Stomach smooth muscle (tissue), 2 donors: ENCODE measurements around the gene ARHGEF25.

Experiments used
- H3K27ac ChIP-seq: one replicate; pipeline ENCODE4 v1.7.0; 2013; ENCODE audit warnings: mild to moderate bottlenecking, low read length, inconsistent platforms
- H3K27me3 ChIP-seq, 2 donors: one replicate each; pipeline ENCODE4 v1.7.0; 2013; ENCODE audit warnings: low read length in 2 of 2; ENCODE audit not compliant: insufficient read depth in 2 of 2, control insufficient read depth in 1 of 2
- H3K36me3 ChIP-seq, 2 donors: one replicate each; pipeline ENCODE4 v1.7.0; 2013; ENCODE audit warnings: low read length in 2 of 2; ENCODE audit not compliant: control insufficient read depth in 2 of 2, insufficient read depth in 2 of 2
- H3K4me1 ChIP-seq: one replicate; pipeline ENCODE4 v1.7.0; 2013; ENCODE audit warnings: low read length; ENCODE audit not compliant: control insufficient read depth, insufficient read depth
- H3K4me3 ChIP-seq, 2 donors: one replicate each; pipeline ENCODE4 v1.7.0; 2013; ENCODE audit warnings: low read length in 2 of 2
- H3K9ac ChIP-seq, 2 donors: one replicate each; pipeline ENCODE4 v1.7.0; 2013; ENCODE audit warnings: low read length in 2 of 2, mild to moderate bottlenecking in 1 of 2
- H3K9me3 ChIP-seq, 2 donors: one replicate each; pipeline ENCODE4 v1.7.0; 2013; ENCODE audit warnings: low read length in 2 of 2; ENCODE audit not compliant: control insufficient read depth in 2 of 2
- donor health status: healthy.
- donor health status: Pancreatic carcinoma.

Gene ARHGEF25

DNA sequence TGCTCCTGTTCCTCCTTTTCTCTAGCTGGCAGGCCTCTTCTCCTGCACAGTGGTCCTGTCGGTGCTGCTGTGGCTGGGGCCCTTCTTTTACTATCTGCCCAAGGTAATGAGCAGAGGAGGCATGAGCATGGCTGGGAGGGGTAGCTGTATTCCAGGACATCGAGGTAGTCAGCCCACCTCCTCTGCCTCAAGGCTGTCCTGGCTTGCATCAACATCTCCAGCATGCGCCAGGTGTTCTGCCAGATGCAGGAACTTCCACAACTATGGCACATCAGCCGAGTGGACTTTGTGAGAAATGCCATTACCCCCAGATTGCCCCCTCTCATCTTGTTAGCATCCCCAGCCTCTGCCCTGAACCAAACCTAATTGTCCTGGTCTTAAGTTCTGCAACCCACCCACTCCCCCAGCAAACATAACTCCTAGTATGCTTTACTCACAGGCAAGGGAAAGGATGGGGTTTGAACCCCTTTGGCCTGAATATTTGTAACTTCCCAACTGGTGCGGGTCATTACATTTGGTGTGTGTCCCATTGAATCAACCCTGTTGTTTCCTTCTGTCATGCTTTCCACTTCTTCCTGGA is 12.7 kb downstream of the ARHGEF25 start:
- no peaks in the 10 kb centered on the region for H3K9me3 ChIP-seq
- no peak overlapping the region for H3K4me3 ChIP-seq
- H3K9ac ChIP-seq, result no peak overlapping the region
- peaks cover 13% of the 10 kb centered on the region for H3K4me1 ChIP-seq
- no peak overlapping the region for H3K27ac ChIP-seq
- peaks cover 22% of the 10 kb centered on the region in 2 donors for H3K27me3 ChIP-seq
- peaks cover 6 to 8% of the 10 kb centered on the region in 2 donors for H3K36me3 ChIP-seq

DNA sequence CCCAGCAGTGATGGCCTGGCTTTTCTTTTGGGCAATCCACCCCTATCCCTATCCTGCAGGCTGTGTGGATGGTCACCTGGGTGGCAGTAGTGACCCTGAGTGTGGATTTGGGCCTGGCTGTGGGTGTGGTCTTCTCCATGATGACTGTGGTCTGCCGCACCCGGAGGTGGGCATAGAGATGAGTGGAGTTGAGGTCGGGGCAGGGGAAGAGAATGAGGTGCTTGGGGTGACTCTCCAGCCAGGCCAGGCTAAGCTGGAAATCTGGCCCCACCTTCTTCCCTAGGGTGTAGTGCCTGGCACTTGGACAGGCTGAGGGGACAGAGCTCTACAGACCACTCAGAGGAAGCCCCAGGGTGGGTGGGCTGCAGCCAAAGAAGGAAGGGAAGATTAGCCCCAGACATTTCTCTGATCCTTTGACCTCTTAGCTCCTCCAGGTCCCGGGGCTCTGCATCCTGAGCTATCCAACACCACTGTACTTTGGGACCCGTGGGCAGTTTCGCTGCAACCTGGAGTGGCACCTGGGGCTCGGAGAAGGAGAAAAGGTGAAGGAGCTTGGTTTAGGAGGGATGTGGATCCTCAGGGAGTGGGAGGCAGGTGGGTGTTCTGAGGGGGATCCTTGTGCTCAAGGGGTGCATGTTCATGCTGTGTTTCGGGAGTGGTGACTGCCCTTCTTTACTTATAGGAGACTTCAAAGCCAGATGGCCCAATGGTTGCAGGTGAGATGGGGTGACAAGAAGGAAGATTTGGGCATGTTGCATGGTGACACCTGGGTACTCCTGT is 13.4 kb downstream of the ARHGEF25 start:
- H3K27ac ChIP-seq, result no peak overlapping the region
- H3K9ac ChIP-seq, result no peak overlapping the region
- H3K4me3 ChIP-seq, result no peak overlapping the region
- peaks cover 13% of the 10 kb centered on the region for H3K4me1 ChIP-seq
- no peaks in the 10 kb centered on the region for H3K9me3 ChIP-seq
- peaks cover 22 to 25% of the 10 kb centered on the region in 2 donors for H3K27me3 ChIP-seq
- H3K36me3 ChIP-seq, result peaks cover 6 to 8% of the 10 kb centered on the region in 2 donors

DNA sequence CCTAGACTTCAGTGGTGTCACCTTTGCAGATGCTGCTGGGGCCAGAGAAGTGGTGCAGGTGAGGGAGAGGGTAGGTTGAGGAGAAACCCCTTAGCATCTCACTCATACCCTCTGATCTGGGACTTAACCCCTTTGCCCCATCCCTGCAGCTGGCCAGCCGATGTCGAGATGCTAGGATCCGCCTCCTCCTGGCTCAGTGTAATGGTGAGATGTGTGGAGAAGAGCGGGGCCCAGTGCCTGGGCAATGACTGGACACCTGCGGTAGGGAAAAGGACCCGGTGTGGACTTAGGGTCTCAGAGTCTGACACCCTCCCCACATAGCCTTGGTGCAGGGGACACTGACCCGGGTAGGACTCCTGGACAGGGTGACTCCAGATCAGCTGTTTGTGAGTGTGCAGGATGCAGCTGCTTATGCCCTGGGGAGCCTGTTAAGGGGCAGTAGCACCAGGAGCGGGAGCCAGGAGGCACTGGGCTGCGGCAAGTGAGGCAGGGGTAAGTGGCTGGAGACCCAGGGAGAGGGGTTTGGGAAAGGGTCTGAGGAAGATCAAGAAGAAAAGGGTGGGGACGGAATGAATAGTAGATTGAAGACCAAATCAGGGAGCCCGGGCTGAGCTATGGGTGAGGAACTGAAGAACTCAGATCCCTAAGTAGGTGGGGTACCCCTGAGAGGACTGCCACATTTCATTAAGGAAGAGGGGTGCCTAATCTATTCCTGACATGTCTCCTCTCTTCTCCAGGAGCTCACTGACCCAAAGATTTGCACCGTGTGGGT is 14.2 kb downstream of the ARHGEF25 start:
- Histone ChIP-seq H3K36me3 (peaks cover 6 to 8% of the 10 kb centered on the region in 2 donors), H3K4me1 (peaks cover 15% of the 10 kb centered on the region), H3K4me3 (no peak overlapping the region), H3K27ac (no peak overlapping the region), H3K27me3 (peaks cover 22 to 26% of the 10 kb centered on the region in 2 donors), H3K9me3 (no peaks in the 10 kb centered on the region), H3K9ac (no peak overlapping the region)

DNA sequence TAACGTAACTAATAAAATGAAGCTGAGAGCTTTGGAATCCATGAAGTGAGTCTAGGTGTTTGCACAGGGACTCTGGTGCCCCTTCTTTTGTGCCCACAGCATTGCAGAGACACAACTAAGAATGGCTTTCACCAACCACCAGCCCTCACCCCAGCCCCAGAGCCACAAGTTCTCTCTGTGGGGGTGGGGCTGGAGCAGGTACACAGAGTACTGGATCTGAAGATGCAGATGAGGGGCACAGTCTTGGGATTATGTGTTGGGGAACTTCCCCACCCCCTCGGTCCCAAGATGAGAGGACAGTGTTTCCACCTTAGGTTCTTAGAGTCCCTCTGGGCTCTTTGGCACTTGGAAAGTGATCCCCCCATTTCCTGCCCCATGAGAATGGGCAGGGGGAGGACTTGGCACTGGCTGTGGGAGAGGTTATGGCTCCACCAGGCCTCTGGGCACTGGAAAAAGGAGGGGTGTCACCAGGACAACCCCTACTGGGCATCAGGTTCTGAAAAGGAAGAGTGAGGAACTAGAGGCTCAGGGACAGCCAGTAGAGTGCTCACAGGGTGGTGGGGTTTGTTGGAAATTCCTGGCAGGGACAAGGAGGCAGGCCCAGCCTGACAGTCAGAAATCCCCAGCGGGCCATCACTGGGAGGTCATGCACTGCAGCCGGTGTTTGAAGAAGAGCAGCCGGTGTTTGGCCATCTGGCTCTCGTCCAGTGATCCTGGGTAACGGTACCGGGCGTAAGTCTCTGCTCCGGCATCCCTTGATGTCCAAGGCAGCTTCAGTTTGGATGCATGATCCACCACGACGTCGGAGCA is 15.1 kb downstream of the ARHGEF25 start:
- Histone ChIP-seq H3K4me3 (no peak overlapping the region), H3K36me3 (peaks cover 6 to 8% of the 10 kb centered on the region in 2 donors), H3K27ac (no peak overlapping the region), H3K9me3 (no peaks in the 10 kb centered on the region), H3K9ac (no peak overlapping the region), H3K27me3 (peaks cover 30 to 31% of the 10 kb centered on the region in 2 donors), H3K4me1 (peaks cover 11% of the 10 kb centered on the region)

DNA sequence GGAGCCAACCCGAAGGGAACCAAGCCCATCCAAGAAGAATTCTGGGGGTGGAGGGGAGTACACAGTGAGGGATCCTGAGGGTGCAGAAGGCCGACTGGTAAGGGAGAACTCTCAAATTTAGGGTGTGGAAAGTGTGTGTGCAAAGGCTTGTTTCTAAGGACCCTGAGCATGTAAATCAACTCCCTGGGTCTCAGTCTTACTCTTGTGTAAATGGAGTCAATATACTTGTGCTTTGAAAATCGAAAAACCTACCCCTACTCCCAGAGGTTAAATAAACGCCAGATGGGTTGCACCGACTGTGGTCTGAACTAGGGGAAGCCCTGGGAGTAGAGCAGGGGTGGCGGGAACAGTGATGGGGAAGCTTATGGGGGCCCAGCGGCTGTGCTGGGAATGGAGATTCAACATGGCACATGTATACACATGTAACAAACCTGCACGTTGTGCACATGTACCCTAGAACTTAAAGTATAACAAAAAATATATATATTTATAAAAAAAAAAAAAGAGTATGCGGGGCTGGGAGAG is 15.7 kb downstream of the ARHGEF25 start:
- peaks cover 35 to 38% of the 10 kb centered on the region in 2 donors for H3K27me3 ChIP-seq
- peaks cover 6 to 8% of the 10 kb centered on the region in 2 donors for H3K36me3 ChIP-seq
- H3K4me1 ChIP-seq, result peaks cover 11% of the 10 kb centered on the region
- no peak overlapping the region for H3K27ac ChIP-seq
- no peak overlapping the region for H3K4me3 ChIP-seq
- no peaks in the 10 kb centered on the region for H3K9me3 ChIP-seq
- no peak overlapping the region for H3K9ac ChIP-seq

DNA sequence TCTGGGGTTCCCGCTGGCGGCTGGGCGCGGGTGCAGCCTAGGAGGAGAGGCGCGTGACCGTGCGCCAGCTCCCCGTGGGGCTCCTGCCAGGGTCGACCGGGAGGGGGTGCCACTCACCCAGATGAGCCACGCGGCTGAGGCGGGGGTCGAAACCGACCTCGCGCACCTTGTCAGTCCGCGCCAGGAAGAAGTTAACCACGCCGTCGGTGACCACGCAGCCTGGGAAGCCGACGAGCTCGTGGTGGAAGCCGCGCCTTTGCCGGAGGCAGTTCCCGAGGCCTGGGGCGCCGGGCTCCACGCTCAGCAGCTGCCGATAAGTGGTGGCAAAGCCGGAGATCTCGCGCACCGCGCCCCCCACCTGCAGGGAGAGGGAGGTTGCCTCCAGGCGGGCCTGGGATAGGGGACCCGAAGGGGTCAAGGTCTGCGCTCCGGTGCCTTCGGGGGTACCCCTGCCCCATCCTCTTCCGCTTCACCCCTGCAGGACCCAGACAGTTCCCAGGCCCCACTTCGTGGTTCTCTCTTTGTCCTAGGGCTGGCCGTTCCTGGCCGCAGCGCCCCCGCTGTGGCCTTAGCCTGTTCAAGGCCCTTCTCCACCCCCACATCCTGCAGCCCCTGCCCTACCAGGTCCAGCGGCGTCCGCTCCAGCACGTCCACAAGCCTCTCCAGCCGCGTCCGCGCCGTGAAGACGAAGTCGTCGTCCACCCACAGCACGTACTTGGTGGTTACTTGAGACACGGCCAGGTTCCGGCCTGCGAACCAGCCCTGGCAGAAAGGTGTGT is 16.5 kb downstream of the ARHGEF25 start:
- no peak overlapping the region for H3K4me3 ChIP-seq
- no peaks in the 10 kb centered on the region for H3K9me3 ChIP-seq
- peaks cover 6 to 8% of the 10 kb centered on the region in 2 donors for H3K36me3 ChIP-seq
- H3K4me1 ChIP-seq, result peaks cover 16% of the 10 kb centered on the region
- no peak overlapping the region for H3K27ac ChIP-seq
- H3K27me3 ChIP-seq, result peaks cover 35 to 42% of the 10 kb centered on the region in 2 donors
- no peak overlapping the region for H3K9ac ChIP-seq

DNA sequence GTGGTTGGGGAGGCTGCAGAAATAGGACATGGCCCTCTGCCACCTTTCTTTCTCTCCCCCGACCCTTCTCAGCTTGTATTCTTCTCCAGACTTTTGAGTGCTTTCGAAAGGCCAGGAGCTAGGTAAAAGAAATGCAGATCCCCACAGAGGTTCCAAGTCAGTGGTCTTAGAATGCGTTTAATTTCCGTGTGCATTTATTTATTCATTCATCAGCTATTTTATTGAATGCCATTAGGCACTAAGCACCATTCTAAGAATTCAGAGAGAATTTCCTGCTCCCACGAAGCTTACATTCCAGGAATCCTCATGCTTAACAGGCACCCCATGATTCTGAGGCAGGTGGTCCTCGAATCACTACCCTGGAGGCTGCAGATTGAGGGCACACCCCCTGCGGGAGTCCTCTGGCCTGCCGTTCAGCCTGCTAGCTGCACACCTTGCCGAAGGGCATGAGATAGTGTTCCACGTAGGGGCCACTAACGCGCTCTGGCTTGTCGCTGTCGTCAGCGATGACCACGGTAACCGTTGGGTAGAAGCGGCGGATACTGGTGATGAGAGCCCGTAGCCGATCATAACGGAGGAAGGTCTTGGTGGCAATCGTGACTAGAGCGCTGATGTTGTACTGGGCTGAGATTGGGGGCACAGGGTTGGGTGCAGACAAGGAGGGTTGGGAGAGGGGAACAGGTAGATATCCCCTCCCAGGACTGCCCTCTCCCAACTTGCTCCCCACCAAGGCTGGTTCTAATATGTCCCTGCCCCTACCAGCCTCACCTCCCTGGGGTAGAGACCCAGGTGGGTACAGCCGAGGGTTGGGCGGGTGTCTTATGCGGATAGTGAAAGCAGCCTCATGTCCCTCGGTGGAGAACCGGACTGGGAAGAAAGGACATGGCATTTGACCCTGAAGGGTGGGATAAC is 17.3 kb downstream of the ARHGEF25 start:
- H3K9me3 ChIP-seq, result no peaks in the 10 kb centered on the region
- peaks cover 35 to 46% of the 10 kb centered on the region in 2 donors for H3K27me3 ChIP-seq
- no peak overlapping the region for H3K4me3 ChIP-seq
- H3K9ac ChIP-seq, result no peak overlapping the region
- peaks cover 24% of the 10 kb centered on the region for H3K4me1 ChIP-seq
- H3K36me3 ChIP-seq, result peaks cover 6 to 8% of the 10 kb centered on the region in 2 donors
- no peak overlapping the region for H3K27ac ChIP-seq

DNA sequence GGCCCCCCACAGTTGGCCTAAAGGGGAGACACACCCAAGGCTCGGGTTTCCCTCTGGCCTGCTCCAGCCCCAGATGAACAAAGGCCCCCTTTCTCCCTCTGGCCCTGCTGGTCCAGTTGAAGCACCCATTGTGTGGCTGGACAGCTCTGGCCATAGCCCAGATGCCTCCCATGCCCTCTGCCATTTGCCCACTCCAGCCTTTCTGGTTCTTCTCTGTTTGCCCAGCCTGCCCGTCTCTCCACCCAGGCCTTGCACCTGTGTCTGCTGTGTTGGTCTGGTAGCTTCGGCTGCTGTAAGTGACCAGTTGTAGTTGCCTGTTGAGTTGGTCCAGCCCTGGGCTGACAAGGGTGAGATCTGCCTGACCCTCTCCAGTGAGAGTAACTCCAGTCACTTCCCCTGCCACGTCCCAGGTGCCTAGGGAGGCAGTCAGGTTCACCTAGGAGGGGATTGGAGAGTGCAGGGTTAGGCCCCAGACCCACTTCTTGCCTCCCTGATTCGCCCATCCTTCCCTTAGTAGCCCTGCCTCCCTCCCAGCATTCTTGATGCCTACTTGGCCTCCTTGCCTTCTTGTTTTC is 18.7 kb downstream of the ARHGEF25 start:
- H3K36me3 ChIP-seq, result peaks cover 4 to 7% of the 10 kb centered on the region in 2 donors
- no peak overlapping the region for H3K4me3 ChIP-seq
- H3K27ac ChIP-seq, result no peak overlapping the region
- H3K4me1 ChIP-seq, result peaks cover 24% of the 10 kb centered on the region
- H3K9me3 ChIP-seq, result no peaks in the 10 kb centered on the region
- H3K9ac ChIP-seq, result no peak overlapping the region
- peaks cover 30 to 48% of the 10 kb centered on the region in 2 donors for H3K27me3 ChIP-seq
